ENCODE results near the gene NTRK2.
"Not testable (repeated sequence)": the region's sequence is repeated elsewhere in the genome, so short reads cannot be mapped to it uniquely, and the experiment has no call there.

Gene NTRK2

GRCh38 chr9:85069421-85069820 lies 399.9 kb downstream of the NTRK2 start:
- ATAC-seq, DNase-seq: not testable (repeated sequence)

All from stimulated activated naive CD8-positive, alpha-beta T cell treated with anti-CD3 and anti-CD28 coated beads, Interleukin-15, Interleukin-2, amounts not matched to agents 100 U/mL and 50 U/mL, for 24 hours (primary cell).